GM23338 (cell line): ENCODE measurements around the gene ELOVL6.

ENCODE experiments used
- CTCF ChIP-seq, 2 experiments: fragments of 200-600 bp in 1 of 2; sonication (generic) in 1 of 2; conservative IDR thresholded peaks; 2 replicates each; pipeline versions ENCODE4 v1.5.1 to v1.6.1; 2016 to 2017; ENCODE audit warnings: antibody characterized with exemption in 2 of 2, low read depth in 2 of 2, mild to moderate bottlenecking in 2 of 2, moderate library complexity in 1 of 2
- EZH2 ChIP-seq: fragments of 200-600 bp; sonication (generic); IDR thresholded peaks from one replicate; pipeline ENCODE4 v1.8.0; 2017; ENCODE audit warnings: antibody characterized with exemption, mild to moderate bottlenecking, low read depth; ENCODE audit not compliant: unreplicated experiment
- EZH2phosphoT487 ChIP-seq: fragments of 200-600 bp; sonication (generic); IDR thresholded peaks from one replicate; pipeline ENCODE4 v1.8.1; 2018; ENCODE audit warnings: antibody characterized with exemption; ENCODE audit not compliant: unreplicated experiment
- ZNF114 ChIP-seq: fragments of 250-450 bp; sonication (Bioruptor Pico); IDR thresholded peaks from 2 replicates; pipeline ENCODE4 v1.5.0; 2020; ENCODE audit warnings: mild to moderate bottlenecking, moderate library complexity

- TF ChIP-seq CTCF (conservative IDR thresholded peaks at IDR 0.05; ENCODE audit: low read depth in 2 of 2) (no peak), EZH2 (no peak), EZH2phosphoT487 (no peak), ZNF114 (CRISPR knock-in tag) (no peak)
Measured at GRCh38 chr4:110138551-110138950, 59.9 kb downstream of the ELOVL6 start.
